Superior temporal gyrus (tissue), 1 donor: ENCODE data around the gene THTPA.

Source experiments
- DNase-seq: peaks from one replicate; pipeline ENCODE4 v3.0.0-alpha.2; 2016; ENCODE audit errors: extremely low spot score

Gene THTPA

GRCh38 chr14:23551266-23552028, 4.6 kb upstream of the THTPA start, which contains the start of gene ZFHX2:
TSS of gene ZFHX2 (minus strand) at chr14:23551765. CDS start at chr14:23535325, 16,440 bp downstream.
- peak; percentile 89 for DNase-seq

- DNase-seq: no peak
Measured at GRCh38 chr14:23555533-23555881, 564 bp upstream of the THTPA start.

DNA sequence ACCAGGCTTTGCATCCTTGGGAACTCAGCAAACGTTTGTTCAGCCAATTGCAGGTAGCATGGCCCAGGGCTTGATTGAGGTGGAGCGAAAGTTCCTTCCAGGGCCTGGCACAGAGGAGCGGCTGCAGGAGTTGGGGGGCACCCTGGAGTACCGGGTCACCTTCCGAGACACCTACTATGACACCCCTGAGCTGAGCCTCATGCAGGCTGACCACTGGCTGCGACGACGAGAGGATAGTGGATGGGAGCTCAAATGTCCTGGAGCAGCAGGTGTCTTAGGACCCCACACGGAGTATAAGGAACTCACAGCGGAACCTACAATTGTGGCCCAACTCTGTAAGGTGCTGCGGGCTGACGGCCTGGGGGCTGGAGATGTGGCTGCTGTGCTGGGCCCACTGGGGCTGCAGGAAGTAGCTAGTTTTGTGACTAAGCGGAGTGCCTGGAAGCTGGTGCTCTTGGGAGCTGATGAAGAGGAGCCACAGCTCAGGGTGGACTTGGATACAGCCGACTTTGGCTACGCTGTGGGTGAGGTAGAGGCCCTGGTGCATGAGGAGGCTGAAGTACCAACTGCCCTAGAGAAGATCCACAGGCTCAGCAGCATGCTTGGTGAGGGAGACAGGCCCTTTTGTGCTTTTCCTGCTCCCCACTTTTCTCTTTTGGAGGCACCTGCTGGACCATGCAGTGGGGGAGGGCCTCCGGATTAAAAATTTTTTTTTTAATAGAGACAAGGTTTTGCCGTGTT, 799 bp downstream of the THTPA start:
- no peak for DNase-seq

DNA sequence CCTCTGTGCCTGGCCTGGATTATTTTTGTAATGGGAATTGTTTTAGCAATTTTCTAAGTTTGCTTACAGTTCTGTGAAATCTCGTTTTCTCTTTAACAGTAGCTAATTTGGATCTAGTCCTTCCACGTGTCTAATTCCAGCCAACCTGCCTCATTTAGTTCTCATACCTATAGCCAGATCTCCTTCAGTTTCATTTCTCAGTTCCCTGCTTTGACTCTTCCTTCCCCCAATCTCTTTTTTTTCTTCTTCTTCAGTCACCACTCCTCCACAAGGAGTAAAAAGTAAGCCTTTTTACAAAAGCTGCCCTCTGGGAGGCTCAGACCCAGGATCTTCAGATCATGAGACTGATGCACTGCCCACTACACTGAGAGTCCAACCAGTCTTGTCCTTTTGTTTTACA, 1.4 kb downstream of the THTPA start:
- DNase-seq: no peak

GRCh38 chr14:23557946-23558345, 1.9 kb downstream of the THTPA start:
- DNase-seq: no peak

DNA sequence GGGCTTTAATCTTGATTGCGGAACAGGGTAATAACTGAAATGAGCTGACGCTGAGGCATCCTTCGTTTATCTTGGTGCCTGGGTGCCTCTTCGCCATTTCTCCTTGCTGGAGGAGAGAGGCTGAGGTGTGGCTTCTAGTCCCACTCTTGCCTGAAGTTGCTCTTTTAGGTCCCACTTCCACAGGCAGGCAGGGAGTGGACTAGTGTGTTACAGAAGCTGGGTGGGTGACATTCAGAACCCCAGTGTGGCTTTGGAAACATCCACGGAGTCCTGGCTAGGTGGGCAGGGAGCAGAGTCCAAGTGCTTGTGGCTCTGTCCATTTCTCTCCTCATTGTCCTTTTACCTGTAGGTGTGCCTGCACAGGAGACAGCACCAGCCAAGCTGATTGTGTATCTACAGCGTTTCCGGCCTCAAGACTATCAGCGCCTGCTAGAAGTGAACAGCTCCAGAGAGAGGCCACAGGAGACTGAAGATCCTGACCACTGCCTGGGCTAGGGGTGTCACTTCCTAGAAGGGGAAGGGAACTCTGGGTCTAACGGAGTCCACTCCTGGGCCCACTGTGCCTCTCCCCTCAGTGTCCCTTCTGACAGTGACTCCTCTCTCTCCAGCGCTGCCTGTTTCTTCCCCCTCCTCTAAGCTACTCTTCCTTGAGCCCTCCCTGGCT, 2.4 kb downstream of the THTPA start:
- no peak for DNase-seq

DNA sequence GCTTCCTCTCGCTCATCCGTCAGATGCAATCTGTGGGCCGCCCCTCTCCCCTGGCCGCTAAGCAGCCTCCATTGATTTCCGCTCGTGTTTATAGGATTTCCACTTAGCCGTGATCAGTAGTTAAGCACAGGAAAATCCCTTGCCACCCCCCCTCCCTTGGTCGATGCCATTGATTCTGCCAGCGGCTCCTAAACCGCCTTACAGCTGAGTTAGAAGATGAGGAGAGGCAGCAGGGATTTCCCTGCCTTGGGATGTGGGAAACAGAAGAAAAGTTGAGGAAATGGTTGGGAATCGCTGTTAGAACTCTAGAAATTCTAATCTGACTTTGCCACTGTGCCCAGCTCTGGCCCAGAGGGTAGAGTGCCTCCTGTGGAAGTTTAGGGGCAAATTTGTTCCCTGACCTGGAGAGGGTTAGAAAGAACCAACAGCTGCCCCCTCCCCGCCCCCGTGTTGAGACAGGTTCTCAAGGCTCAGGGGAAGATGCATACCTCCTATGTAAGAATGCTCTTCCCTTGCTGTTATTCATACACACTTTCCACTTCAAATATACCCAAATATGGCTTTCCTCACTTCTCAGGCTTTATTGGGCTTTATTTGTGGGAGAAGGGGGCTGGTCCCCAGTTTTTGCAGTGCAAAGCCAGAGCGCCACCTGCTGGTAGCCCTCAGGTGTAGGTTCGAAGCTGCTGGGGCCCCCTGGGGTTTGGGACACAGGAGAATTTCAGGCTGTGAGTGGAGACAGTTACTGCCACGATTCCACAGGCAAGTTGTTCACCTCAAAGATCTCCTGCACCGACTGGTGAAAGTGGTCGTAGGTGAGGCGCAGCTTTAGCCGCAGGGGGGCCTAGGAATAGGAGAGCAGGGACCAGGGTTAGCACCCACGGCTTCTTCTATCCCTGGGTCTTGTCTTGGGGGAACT, 3.2 kb downstream of the THTPA start:
- peak; percentile 78 for DNase-seq

DNA sequence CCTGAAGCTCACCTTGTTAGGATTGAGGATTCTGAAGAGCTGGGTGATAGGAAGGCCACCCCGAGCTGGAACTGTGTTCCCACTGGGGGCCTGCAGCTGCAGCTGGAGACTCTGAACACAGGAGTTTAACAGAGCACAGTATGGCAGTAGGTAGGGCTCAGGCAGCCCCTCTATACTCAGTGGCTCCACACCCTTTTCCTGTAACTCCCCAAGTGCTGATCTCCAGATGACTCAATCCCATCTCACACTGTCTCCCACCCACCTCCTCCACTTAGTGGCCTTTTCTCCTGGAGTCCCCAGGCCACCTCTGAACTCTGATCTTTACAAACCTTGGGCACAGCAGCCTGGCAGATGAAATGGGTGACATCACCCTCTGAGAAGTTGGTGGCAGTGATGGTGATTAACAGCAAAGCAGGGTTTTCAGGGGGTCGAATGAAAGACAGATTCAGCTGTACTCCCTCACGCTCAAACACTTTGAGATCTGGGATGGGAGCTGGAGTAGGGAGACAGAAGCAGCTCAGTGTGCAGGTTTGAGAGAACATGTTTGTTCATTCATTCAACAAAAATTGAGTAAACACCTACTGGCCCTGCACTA, 4.0 kb downstream of the THTPA start:
- no peak for DNase-seq

DNA sequence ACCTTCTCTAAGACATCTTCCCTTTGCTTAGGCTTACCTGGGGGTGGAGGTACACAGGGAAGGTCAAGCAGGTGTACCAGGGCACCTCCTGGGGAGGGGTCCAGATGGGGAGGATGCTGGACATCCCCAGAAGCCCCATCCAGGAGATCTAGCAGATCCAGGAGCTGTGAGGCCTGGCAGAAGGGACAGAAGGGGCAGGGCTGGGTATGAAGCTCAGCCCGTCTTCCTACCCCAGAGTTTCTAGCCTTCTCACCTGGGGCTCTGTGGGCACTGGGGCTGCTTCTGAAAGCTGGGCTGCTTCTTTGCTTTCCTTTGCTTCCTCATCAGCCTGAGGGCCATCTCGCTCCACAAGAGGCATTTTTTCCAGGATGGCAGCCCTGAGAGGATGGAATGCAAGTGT, 5.2 kb downstream of the THTPA start:
- DNase-seq: no peak

GRCh38 chr14:23561873-23562821, 6.1 kb downstream of the THTPA start:
- no peak for DNase-seq

DNA sequence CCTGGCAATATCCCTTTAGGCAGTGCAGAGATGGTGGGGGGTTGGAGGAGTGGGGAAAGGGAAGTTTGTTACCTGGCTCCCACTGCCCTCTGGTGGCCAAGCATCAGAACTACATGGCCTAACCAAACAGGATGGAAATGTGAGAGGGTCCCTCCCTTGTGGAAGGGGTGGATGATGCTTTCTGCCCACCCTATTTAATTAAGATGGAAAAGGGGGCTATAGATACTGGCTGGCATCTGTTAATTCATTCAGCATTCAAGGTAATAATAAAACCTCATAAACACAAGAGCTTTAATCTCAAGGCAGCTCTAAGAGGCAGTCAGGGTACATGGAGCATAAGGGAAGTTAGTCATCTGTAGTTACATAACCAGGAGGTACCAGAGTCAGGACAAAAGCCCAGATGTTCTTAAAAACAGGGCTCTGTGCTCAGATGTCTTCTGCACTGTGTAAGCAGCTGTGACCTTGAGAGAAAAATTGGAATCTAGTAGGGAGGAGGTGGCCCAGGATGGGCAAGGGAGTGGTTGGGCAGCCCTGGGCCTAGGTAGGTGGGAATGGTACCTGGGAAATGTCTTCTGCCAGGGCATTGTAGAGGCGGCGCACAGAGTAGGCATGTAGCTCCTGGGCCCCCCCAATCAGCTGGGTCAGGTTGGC, 6.9 kb downstream of the THTPA start:
- peak; percentile 76 for DNase-seq

GRCh38 chr14:23563473-23564180, 7.6 kb downstream of the THTPA start:
- no peak for DNase-seq

DNA sequence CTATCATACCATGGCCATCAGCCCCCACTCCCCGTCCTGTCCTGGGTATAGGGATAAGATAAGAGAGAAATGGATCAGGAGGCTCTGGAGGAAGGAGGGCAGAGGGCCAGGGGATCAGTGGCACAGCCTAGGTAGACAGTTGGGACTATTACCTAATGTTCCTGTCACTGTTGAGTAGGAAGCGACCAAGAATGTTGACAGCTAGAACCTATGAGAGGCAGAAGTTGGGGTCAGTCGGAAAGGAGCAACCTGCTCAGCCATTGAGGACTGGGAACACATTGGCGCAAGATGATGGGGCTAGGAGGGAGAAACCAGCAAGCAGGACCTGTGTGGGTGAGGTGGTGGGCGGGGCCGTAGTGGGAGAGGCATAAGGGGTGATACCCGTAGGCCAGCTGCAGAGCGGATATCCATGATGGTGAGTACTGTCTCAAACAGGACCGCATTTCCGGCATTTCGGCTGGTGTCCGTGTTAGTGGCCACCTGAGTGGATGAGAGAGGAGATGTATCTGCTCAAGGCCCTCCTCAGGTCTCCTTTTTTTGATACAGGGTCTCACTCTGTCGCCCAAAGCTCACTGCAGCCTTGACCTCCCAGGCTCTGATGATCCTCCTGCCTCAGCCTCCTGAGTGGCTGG, 8.2 kb downstream of the THTPA start:
- no peak for DNase-seq

DNA sequence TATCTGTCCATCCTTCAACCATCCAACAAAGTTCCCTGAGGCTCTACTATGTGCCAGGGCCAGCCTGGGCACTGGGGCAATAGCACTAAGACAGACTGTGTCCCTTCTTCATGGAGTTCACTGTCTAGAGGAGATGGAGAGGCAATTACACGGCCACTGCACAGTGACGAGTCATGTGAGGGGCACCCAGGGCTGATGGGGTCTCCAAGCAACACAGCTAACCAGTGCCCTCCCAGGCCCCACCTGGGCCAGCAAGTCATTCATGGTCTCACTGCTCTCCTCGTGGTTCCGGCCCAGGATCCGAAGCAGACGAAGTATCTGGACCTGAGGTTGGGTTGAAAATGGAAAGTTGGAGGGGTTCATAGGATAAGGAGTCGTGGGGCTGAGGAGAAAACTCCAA, 8.8 kb downstream of the THTPA start:
- DNase-seq: no peak

GRCh38 chr14:23565626-23566025, 9.6 kb downstream of the THTPA start:
- DNase-seq: no peak

DNA sequence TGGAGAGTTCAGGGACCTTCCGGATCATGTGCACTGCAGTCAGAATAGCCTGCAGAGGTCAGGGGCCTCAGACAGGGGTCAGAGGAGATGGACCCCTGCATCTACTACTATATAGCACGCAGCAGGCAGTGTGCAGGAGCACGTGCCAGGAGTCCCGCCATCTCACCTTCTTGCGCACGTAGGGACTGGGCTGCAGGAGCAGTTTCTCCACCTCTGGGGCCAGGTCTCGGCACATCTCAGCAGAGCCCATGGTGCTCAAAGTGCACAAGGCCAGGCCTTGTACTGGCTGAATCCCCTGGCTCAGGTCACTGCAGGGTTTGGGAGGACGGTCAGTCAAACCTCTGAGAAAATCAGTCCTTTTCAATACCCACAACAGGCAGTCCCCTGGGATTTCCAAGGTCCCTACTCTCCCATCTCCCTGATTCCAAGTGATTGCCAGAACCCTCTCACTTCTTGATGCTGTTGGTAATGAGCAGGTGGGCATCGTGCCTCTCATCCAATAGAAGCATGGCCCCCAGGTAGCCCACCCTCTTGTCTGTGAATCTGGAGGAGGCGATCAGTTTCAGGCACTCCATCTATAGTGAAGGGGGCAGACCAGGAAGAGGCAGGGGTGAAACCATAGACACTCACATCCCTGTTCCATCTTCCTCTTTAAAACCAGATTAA, 10.2 kb downstream of the THTPA start:
- no peak for DNase-seq

- DNase-seq: no peak
Measured at GRCh38 chr14:23566778-23567185, 10.7 kb downstream of the THTPA start.
